ENCODE results near the gene C17orf50. TPM values are rescaled to one million over a fixed set of nuclear protein-coding genes. Genes with fewer than 3 reads are reported as not detected.
A peak's percentile ranks its signal among the peaks of the same experiment; 100 is the strongest.

C17orf50 gene
- total and polyA plus RNA-seq, 5 donors from 2014 or later = not detected

DNA sequence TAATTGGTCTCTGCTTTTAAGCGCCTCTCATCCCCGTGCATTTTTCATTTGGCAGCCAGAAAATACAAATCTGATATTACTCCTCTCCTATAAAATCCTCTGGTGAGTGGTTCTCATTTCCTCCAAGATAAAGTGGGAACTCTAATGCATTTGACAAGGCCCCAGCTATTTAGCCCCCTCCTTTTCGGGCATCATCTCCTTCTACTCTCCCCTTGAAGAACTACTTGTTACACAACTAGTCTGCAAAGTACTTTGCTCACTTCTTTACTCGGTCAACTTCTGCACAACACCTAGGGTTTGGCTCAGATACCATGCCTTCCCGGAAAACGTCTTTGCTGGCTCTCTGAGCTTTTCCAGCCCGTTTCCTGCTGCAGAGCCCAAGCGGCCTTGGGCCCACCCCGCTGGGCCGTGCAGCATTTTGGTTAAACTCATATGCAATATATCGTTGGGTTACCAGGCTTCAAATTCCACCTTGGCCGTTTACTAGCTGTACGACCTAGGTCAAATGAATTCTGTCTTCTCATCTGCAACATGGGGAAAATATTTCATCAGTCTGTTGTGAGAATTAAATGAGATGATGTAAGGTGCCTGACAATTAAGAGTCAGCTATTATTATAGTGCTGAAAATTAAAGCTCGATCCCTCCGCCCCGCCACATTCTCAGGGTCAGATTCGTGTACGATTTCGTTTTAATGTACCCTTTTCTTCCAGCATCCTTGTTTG, 47.7 kb downstream of the C17orf50 start:
- DNase-seq = no peak
- Histone ChIP-seq H3K27me3 (ENCODE audit: control insufficient read depth, insufficient read depth, low read length) (no peaks in the 10 kb centered on the region), H3K4me1 (ENCODE audit: control insufficient read depth, insufficient read depth, low read length, poor library complexity, severe bottlenecking) (peaks cover 43% of the 10 kb centered on the region), H3K9me3 (ENCODE audit: control insufficient read depth in 2 of 2, low read length in 2 of 2) (no peaks in the 10 kb centered on the region), H3K36me3 (ENCODE audit: control insufficient read depth, insufficient read depth, low read length) (no peaks in the 10 kb centered on the region), H3K27ac (ENCODE audit: insufficient read depth, low read length, poor library complexity, severe bottlenecking) (peak overlapping the region; percentile 89), H3K4me3 (ENCODE audit: low read depth, low read length) (peak overlapping the region; percentile 96)
- H3K36me3 Mint-ChIP-seq = no peaks in the 10 kb centered on the region
- no peaks in the 10 kb centered on the region for H3K9me3 Mint-ChIP-seq
- H3K27ac Mint-ChIP-seq = peak overlapping the region; percentile 98 to 99 (median 99)
- H3K4me1 Mint-ChIP-seq = peaks cover 17 to 59% (median 40%) of the 10 kb centered on the region in 4 donors
- H3K27me3 Mint-ChIP-seq = no peaks in the 10 kb centered on the region
- H3K4me3 Mint-ChIP-seq = peak overlapping the region; percentile 89 to 97 (median 96)
- ATAC-seq (ENCODE audit: low read depth in 2 of 2) = no peak

GRCh38 chr17:35808962-35809854, 48.5 kb downstream of the C17orf50 start, which contains the start of gene TAF15:
TAF15 (plus strand) TSS chr17:35809484; CDS start chr17:35809570, 86 bp downstream.
- peak; percentile 96 for ATAC-seq (ENCODE audit: low read depth in 2 of 2)

DNA sequence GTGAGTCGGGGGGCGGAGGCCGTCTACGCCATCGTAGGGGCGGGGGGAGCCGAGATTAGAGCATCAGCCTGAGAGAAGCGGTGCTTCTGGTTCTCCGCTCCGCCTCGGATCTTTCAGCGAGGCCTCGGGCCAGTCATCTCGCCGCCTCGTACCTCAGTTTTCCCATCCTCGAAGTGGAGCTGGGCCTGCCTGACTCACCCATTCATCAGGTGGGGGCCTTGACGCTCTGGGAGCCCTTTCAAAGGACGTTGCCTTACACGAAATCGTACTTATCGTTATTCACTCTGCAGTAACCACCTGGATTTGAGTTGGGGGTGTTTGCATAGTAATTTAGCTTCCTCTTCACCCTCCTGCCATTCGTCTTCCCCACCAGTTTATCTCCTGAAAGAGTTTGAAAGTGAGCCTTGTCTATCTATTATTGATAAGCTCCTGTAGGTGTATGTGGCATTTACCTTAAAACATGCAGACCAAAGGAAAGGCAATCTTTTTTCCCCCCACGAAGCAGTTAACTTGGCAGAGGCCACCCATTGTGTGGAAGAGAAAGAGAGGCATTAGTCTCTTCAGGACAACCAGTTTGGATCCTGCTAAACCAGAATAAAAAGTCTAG, 49.3 kb downstream of the C17orf50 start:
- Mint-ChIP-seq H3K27me3 (no peaks in the 10 kb centered on the region), H3K9me3 (no peaks in the 10 kb centered on the region), H3K36me3 (peaks cover 5% of the 10 kb centered on the region), H3K4me1 (peaks cover 27 to 69% (median 48%) of the 10 kb centered on the region in 4 donors), H3K27ac (peak overlapping the region; percentile 98 to 99 (median 99)), H3K4me3 (peak overlapping the region; percentile 89 to 97 (median 96))
- H3K27ac ChIP-seq (ENCODE audit: insufficient read depth, low read length, poor library complexity, severe bottlenecking) = peak overlapping the region; percentile 89
- ATAC-seq (ENCODE audit: low read depth in 2 of 2) (no peak), DNase-seq (no peak)
- H3K4me1 ChIP-seq (ENCODE audit: control insufficient read depth, insufficient read depth, low read length, poor library complexity, severe bottlenecking) = peaks cover 47% of the 10 kb centered on the region
- H3K9me3 ChIP-seq (ENCODE audit: control insufficient read depth in 2 of 2, low read length in 2 of 2) = no peaks in the 10 kb centered on the region
- no peaks in the 10 kb centered on the region for H3K36me3 ChIP-seq (ENCODE audit: control insufficient read depth, insufficient read depth, low read length)
- H3K4me3 ChIP-seq (ENCODE audit: low read depth, low read length) = peak overlapping the region; percentile 94
- no peaks in the 10 kb centered on the region for H3K27me3 ChIP-seq (ENCODE audit: control insufficient read depth, insufficient read depth, low read length)

More at GRCh38 chr17:35808962-35809854, 48.5 kb downstream of the C17orf50 start, which contains the start of gene TAF15:
- peak within 1 kb of the TSS; percentile 96 for H3K4me3 ChIP-seq (ENCODE audit: low read depth, low read length)
- no peaks in the 10 kb centered on the region for H3K36me3 ChIP-seq (ENCODE audit: control insufficient read depth, insufficient read depth, low read length)
- Mint-ChIP-seq H3K27ac (peak within 1 kb of the TSS; percentile 98 to 99 (median 99)), H3K4me1 (peaks cover 23 to 66% (median 46%) of the 10 kb centered on the region in 4 donors), H3K27me3 (no peaks in the 10 kb centered on the region), H3K36me3 (peaks cover 5% of the 10 kb centered on the region), H3K9me3 (no peaks in the 10 kb centered on the region), H3K4me3 (peak within 1 kb of the TSS; percentile 89 to 97 (median 96))
- no peaks in the 10 kb centered on the region for H3K27me3 ChIP-seq (ENCODE audit: control insufficient read depth, insufficient read depth, low read length)
- H3K9me3 ChIP-seq (ENCODE audit: control insufficient read depth in 2 of 2, low read length in 2 of 2) = no peaks in the 10 kb centered on the region
- H3K27ac ChIP-seq (ENCODE audit: insufficient read depth, low read length, poor library complexity, severe bottlenecking) = peak within 1 kb of the TSS; percentile 89
- DNase-seq = peak; percentile 94 to 99 (median 98)
- H3K4me1 ChIP-seq (ENCODE audit: control insufficient read depth, insufficient read depth, low read length, poor library complexity, severe bottlenecking) = peaks cover 44% of the 10 kb centered on the region

DNA sequence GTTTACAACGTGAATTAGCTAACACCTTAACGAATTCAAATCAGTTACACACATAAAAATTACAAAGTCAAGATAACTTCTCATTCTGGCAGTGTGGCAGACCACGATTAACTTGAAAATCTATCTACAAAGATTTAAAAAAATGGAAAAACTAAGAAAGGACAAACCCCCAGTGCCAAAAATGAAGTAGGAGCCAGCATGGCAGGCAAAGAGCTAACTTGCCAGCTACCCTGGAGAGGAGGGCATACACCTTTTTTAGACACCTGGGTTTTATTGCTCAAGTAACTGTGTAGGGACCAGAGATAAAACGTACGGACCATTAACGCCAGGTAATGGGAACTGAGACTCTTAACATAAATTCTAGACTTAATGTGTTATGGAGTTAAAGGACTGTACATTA, 51.1 kb downstream of the C17orf50 start:
- Mint-ChIP-seq H3K4me3 (peak overlapping the region; percentile 56 to 76 (median 66)), H3K9me3 (no peaks in the 10 kb centered on the region), H3K27me3 (no peaks in the 10 kb centered on the region), H3K4me1 (peaks cover 30 to 84% (median 62%) of the 10 kb centered on the region in 4 donors), H3K36me3 (peaks cover 8% of the 10 kb centered on the region), H3K27ac (peak overlapping the region in 2 of 3 donors; percentile 26 to 28)
- no peak for ATAC-seq (ENCODE audit: low read depth in 2 of 2)
- Histone ChIP-seq H3K27me3 (ENCODE audit: control insufficient read depth, insufficient read depth, low read length) (no peaks in the 10 kb centered on the region), H3K36me3 (ENCODE audit: control insufficient read depth, insufficient read depth, low read length) (peaks cover 7% of the 10 kb centered on the region), H3K4me1 (ENCODE audit: control insufficient read depth, insufficient read depth, low read length, poor library complexity, severe bottlenecking) (peaks cover 53% of the 10 kb centered on the region), H3K27ac (ENCODE audit: insufficient read depth, low read length, poor library complexity, severe bottlenecking) (no peak overlapping the region), H3K9me3 (ENCODE audit: control insufficient read depth in 2 of 2, low read length in 2 of 2) (no peaks in the 10 kb centered on the region), H3K4me3 (ENCODE audit: low read depth, low read length) (peak overlapping the region; percentile 94)
- DNase-seq = no peak

- Histone ChIP-seq H3K27ac (ENCODE audit: insufficient read depth, low read length, poor library complexity, severe bottlenecking) (no peak overlapping the region), H3K27me3 (ENCODE audit: control insufficient read depth, insufficient read depth, low read length) (no peaks in the 10 kb centered on the region), H3K4me1 (ENCODE audit: control insufficient read depth, insufficient read depth, low read length, poor library complexity, severe bottlenecking) (peaks cover 58% of the 10 kb centered on the region), H3K4me3 (ENCODE audit: low read depth, low read length) (no peak overlapping the region), H3K36me3 (ENCODE audit: control insufficient read depth, insufficient read depth, low read length) (peaks cover 13% of the 10 kb centered on the region), H3K9me3 (ENCODE audit: control insufficient read depth in 2 of 2, low read length in 2 of 2) (no peaks in the 10 kb centered on the region)
- DNase-seq (no peak), ATAC-seq (ENCODE audit: low read depth in 2 of 2) (no peak)
- Mint-ChIP-seq H3K27ac (no peak overlapping the region), H3K4me1 (peaks cover 30 to 87% (median 65%) of the 10 kb centered on the region in 4 donors), H3K27me3 (no peaks in the 10 kb centered on the region), H3K9me3 (no peaks in the 10 kb centered on the region), H3K4me3 (peak overlapping the region; percentile 56 to 76 (median 66)), H3K36me3 (peaks cover 8% of the 10 kb centered on the region)
These were observed 51.8 kb downstream of the C17orf50 start for GRCh38 chr17:35812456-35812855.

Other genes with a start within 250 kb of the C17orf50 start
- gene SLFN12L, start 223.2 kb upstream of the C17orf50 start, total RNA-seq = 105 TPM
- gene SLFN12L, start 223.2 kb upstream of the C17orf50 start, polyA plus RNA-seq = 10 to 100 TPM; 12.7 to 14.6 (median 13.4) TPM
- 0.57 TPM for gene SLFN14, start 200.1 kb upstream of the C17orf50 start, total RNA-seq
- gene SLFN14, start 200.1 kb upstream of the C17orf50 start, polyA plus RNA-seq = under 1 TPM in 1 of 4 donors, not detected in 3; 0.17 TPM
- gene PEX12, start 182.3 kb upstream of the C17orf50 start, total RNA-seq = 3.1 TPM
- 1 to 10 TPM; 1.1 to 3.4 (median 1.6) TPM for gene PEX12, start 182.3 kb upstream of the C17orf50 start, polyA plus RNA-seq
- gene AP2B1, start 173.6 kb upstream of the C17orf50 start, total RNA-seq = 133 TPM
- 10 to 100 TPM; 59.8 to 89.2 (median 74.4) TPM for gene AP2B1, start 173.6 kb upstream of the C17orf50 start, polyA plus RNA-seq
- gene RASL10B, start 29.2 kb upstream of the C17orf50 start, total RNA-seq = not detected
- gene RASL10B, start 29.2 kb upstream of the C17orf50 start, polyA plus RNA-seq = under 1 TPM in 1 of 4 donors, not detected in 3; 0.14 TPM
- not detected for gene GAS2L2, start 7.6 kb upstream of the C17orf50 start, total RNA-seq
- not detected for gene GAS2L2, start 7.6 kb upstream of the C17orf50 start, polyA plus RNA-seq
- not detected for gene MMP28, start 34.8 kb downstream of the C17orf50 start, total RNA-seq
- 1 to 10 TPM in 2 of 4 donors, under 1 TPM in 1, not detected in 1; 0.80 to 4.3 (median 2.7) TPM for gene MMP28, start 34.8 kb downstream of the C17orf50 start, polyA plus RNA-seq
- 186 TPM for gene TAF15, start 48.6 kb downstream of the C17orf50 start, total RNA-seq
- gene TAF15, start 48.6 kb downstream of the C17orf50 start, polyA plus RNA-seq = 10 to 100 TPM in 3 of 4 donors, 1 to 10 TPM in 1; 8.8 to 19.8 (median 15.0) TPM
- not detected for gene HEATR9, start 108.0 kb downstream of the C17orf50 start, total RNA-seq
- gene HEATR9, start 108.0 kb downstream of the C17orf50 start, polyA plus RNA-seq = not detected
- 25.8 TPM for gene CCL5, start 119.5 kb downstream of the C17orf50 start, total RNA-seq
- gene CCL5, start 119.5 kb downstream of the C17orf50 start, polyA plus RNA-seq = 10 to 100 TPM in 1 of 4 donors, 1 to 10 TPM in 3; 4.7 to 12.4 (median 5.4) TPM
- gene RDM1, start 169.9 kb downstream of the C17orf50 start, total RNA-seq = not detected
- under 1 TPM in 2 of 4 donors, not detected in 2; 0.38 to 0.81 TPM for gene RDM1, start 169.9 kb downstream of the C17orf50 start, polyA plus RNA-seq
- not detected for gene LYZL6, start 182.8 kb downstream of the C17orf50 start, total RNA-seq
- not detected for gene LYZL6, start 182.8 kb downstream of the C17orf50 start, polyA plus RNA-seq
- gene CCL16, start 220.6 kb downstream of the C17orf50 start, total RNA-seq = not detected
- not detected for gene CCL16, start 220.6 kb downstream of the C17orf50 start, polyA plus RNA-seq
- not detected for gene CCL14, start 225.8 kb downstream of the C17orf50 start, total RNA-seq
- not detected for gene CCL14, start 225.8 kb downstream of the C17orf50 start, polyA plus RNA-seq
- gene CCL15, start 240.7 kb downstream of the C17orf50 start, total RNA-seq = not detected
- not detected for gene CCL15, start 240.7 kb downstream of the C17orf50 start, polyA plus RNA-seq